ENCODE data around the gene ABL2.
A peak's percentile ranks its signal among the peaks of the same experiment; 100 is the strongest.

The ABL2 gene

GRCh38 chr1:179094818-179095217, 134.7 kb downstream of the ABL2 start:
- DNase-seq (ENCODE audit: low read depth in 2 of 2): no peak

GRCh38 chr1:179092896-179093461, 136.5 kb downstream of the ABL2 start:
- DNase-seq (ENCODE audit: low read depth in 2 of 2): no peak

GRCh38 chr1:179091691-179092165, 137.7 kb downstream of the ABL2 start:
- no peak for DNase-seq (ENCODE audit: low read depth in 2 of 2)

GRCh38 chr1:179090923-179091322, 138.6 kb downstream of the ABL2 start:
- DNase-seq (ENCODE audit: low read depth in 2 of 2): no peak

DNA sequence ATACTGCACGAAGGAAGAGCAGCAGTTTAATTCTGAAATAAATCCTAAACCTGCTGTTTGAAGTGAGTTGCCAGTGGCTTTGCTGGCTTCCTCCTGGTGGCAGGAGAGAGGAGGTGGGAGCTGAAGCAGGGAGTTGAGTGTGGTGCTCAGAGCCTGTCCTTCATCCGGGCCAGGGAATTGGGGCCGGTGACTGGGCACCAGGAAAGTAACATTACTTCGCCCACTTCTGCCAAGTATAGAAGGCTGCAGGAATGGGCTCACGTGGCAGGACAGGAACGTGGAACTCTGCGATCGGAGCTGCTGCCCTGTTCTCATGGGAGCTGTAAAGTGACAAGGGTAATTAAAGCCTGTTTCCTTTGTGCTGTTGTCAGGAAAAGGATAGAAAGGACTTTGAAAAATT, 139.0 kb downstream of the ABL2 start:
- DNase-seq (ENCODE audit: low read depth in 2 of 2): no peak

GRCh38 chr1:179089827-179090482, 139.5 kb downstream of the ABL2 start:
- no peak for DNase-seq (ENCODE audit: low read depth in 2 of 2)

DNA sequence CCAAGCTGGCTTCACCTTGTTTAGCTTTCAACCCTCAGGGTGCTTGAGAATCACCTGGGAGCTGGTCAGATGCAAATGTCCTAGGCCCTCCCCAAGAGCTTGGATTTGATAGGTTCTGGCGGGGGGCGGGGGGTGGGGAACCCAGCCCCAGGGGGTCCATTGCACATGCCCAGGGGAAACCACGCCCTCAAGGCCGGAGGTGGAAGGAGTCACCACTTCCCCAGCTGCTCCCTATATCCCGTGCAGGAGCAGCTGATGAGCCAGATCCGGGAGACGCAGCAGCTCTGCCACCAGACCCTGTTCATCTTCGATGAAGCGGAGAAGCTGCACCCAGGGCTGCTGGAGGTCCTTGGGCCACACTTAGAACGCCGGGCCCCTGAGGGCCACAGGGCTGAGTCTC, 141.8 kb downstream of the ABL2 start:
- DNase-seq (ENCODE audit: low read depth in 2 of 2): no peak

- no peak for DNase-seq (ENCODE audit: low read depth in 2 of 2)
Measured at GRCh38 chr1:179083533-179083932, 145.9 kb downstream of the ABL2 start.

- DNase-seq (ENCODE audit: low read depth in 2 of 2): no peak
Measured at GRCh38 chr1:179082999-179083335, 146.5 kb downstream of the ABL2 start.

GRCh38 chr1:179082333-179082998, 147.0 kb downstream of the ABL2 start:
- no peak for DNase-seq (ENCODE audit: low read depth in 2 of 2)

DNA sequence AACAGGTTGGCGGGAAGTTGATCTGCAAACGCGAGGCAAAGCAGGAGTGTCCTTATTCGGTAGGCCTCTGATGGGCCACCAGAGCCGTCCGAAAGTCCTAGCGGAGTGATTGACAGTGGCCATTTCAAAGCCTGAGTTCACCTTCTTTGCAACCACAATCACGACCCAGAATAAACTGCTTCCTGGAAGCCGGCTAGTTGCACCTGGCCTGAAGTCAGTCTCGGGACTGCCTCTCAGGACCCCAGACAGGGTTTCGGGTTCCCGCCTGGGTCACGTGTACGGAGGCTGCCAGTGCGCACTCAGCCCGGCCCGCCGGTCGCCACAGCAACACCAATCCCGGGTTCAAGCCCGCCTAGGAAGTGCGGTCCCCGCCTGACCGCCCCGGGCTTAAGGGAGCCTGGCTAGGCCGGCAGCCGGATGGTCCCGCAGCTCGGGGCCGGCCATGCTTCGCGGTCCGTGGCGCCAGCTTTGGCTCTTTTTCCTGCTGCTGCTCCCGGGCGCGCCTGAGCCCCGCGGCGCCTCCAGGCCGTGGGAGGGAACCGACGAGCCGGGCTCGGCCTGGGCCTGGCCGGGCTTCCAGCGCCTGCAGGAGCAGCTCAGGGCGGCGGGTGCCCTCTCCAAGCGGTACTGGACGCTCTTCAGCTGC, 147.7 kb downstream of the ABL2 start, which contains the start of gene TOR3A:
TSS of gene TOR3A (plus strand) at position 384 of the 646 bp plus-strand sequence. CDS start at position 443, 59 bp downstream.
- DNase-seq (ENCODE audit: low read depth in 2 of 2): peak; percentile 24 to 45

- peak in 1 of 2 donors; percentile 4 for DNase-seq (ENCODE audit: low read depth in 2 of 2)
Measured at GRCh38 chr1:179080866-179081686, 148.4 kb downstream of the ABL2 start.

GRCh38 chr1:179079113-179079761, 150.2 kb downstream of the ABL2 start:
- DNase-seq (ENCODE audit: low read depth in 2 of 2): peak in 1 of 2 donors; percentile 1

- DNase-seq (ENCODE audit: low read depth in 2 of 2): no peak
Measured at GRCh38 chr1:179077396-179077795, 152.1 kb downstream of the ABL2 start.

DNA sequence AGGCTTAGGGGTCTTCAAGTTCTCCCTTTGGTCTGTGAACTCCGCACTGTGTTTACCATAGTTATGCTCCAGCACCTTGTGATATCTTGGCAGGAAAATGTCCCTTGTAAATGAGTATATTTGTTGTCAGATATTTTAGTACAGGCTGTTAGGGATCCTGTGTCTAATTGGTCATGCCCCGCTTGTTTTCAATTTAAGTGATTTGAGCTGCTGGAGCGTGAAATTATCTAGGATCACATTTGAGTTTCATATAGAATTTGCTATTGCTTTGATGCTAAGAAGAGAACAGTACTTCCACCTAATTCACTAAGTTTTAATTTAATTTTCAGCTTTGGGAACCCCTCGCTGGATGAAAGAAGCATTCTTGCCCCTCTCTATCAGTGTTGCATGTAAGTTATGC, 163.0 kb downstream of the ABL2 start:
- DNase-seq (ENCODE audit: low read depth in 2 of 2): no peak

- no peak for DNase-seq (ENCODE audit: low read depth in 2 of 2)
Measured at GRCh38 chr1:179061360-179062282, 167.9 kb downstream of the ABL2 start.

DNA sequence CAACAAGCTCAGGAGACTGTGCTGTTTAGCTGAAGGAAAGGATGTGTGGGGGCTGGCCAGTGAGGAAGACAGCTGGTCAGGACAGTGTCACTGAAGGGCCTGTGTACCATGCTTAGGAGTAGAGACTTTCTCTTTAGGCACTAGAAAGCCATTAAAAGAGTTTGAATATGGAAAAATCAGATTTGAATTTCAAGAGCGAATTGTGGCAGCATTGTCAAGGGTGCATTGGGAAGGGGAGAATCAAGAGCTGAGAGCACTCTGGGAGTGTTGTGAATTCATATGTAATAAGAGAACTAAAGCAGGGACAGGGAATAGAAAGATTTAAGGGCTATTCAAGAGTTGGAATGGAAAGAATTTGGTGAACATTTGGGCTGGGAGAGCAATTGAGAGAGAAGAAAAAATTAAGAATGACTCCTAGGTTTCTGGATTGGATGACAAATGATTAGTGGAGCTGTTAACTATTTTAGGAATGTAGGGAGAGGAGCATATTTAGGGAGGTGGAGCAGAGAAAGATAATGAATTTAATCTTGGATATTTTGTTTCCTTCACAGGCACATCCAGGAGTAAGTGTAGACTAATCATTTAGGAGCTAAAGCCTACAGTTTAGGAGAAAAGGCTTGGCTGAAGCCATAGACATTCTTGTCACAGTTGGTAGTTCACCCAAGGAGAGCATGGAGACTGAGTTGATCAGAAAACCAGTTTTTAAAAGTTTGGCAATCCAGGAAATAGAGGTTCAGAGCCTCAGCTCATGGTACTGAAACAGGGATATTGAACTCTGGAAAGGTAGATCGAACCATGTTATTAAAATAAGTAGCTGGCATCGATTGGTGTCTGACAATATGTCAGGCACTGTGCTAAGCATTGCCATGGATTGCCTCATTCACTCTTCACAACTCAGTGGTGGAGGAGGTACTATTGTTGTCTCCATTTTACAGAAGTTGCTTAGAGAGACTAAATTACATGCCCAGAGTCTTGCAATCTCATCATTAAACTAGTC, 170.7 kb downstream of the ABL2 start:
- no peak for DNase-seq (ENCODE audit: low read depth in 2 of 2)

GRCh38 chr1:179055937-179056336, 173.5 kb downstream of the ABL2 start:
- no peak for DNase-seq (ENCODE audit: low read depth in 2 of 2)

DNA sequence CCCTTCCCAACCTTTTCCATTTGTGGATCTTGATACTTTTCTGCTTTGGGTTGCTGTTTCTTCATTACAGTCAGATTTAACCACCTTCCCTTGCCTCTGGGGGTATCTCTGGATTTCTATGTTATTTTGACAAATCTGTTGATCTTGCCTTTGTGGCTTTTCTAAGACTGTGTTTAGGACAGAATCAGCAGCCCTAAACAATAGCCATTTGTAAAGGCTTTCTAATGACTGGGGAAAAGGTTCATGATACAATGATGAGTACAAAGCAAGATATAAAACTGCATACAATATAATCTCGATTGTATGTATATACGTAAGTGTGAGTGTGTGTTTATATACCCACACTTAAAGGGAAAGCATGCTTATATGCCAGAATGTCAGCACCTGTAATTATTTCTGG, 176.0 kb downstream of the ABL2 start:
- no peak for DNase-seq (ENCODE audit: low read depth in 2 of 2)
